Endothelial cell of umbilical vein (primary cell): ENCODE measurements around the gene LCMT1. TPM values are rescaled to one million over a fixed set of nuclear protein-coding genes. Genes with fewer than 3 reads are reported as not detected.
A peak's percentile ranks its signal among the peaks of the same experiment; 100 is the strongest.

ENCODE experiments used
- BruUV-seq: library from RNA; stranded (reverse); fragments of 400-500 nt; replicated peaks from 2 replicates; lab custom pipeline; 2021; lab: Mats Ljungman, UMichigan
- CTCF ChIA-PET: fragments of 300-600, 350-600 bp; sonication (Branson Sonifier 250); formaldehyde crosslinking; loops from one replicate; lab custom pipeline; 2021; ENCODE audit warnings: antibody characterized with exemption, inconsistent platforms; lab: Charles Lee
- POLR2A ChIA-PET: fragments of 300-600, 350-600 bp; sonication (Branson Sonifier 250); formaldehyde crosslinking; loops from one replicate; lab custom pipeline; 2021; ENCODE audit warnings: antibody characterized with exemption, inconsistent platforms; lab: Charles Lee
- DNase-seq: peaks from one replicate; pipeline ENCODE4 v3.0.0-alpha.2; 2011; ENCODE audit warnings: low read depth, low spot score
- FAIRE-seq: peaks from 2 replicates; lab custom pipeline; 2011; peaks lifted over from hg19 to GRCh38; lab: Jason Lieb, UNC
- H2AFZ ChIP-seq: 2 replicates; pipeline ENCODE4 v1.6.0; 2012; ENCODE audit warnings: low read depth, low read length, control low read depth, inconsistent platforms
- H3K27ac ChIP-seq: 2 replicates; pipeline ENCODE4 v1.5.1; 2011; ENCODE audit warnings: low read depth, mild to moderate bottlenecking, control low read depth, low read length, moderate library complexity; ENCODE audit not compliant: insufficient read depth
- H3K27me3 ChIP-seq, 2 experiments: 2 replicates each; pipeline versions ENCODE4 v1.6.0 to v1.6.1; 2011; ENCODE audit warnings: low read length in 2 of 2, mixed read lengths in 1 of 2; ENCODE audit not compliant: control insufficient read depth in 2 of 2, insufficient read depth in 2 of 2
- H3K36me3 ChIP-seq, 2 experiments: 2 replicates in 1 of 2; 3 replicates in 1 of 2; pipeline ENCODE4 v1.5.1; 2011; ENCODE audit warnings: low read length in 2 of 2, mild to moderate bottlenecking in 1 of 2, moderate library complexity in 1 of 2; ENCODE audit not compliant: control insufficient read depth in 2 of 2, insufficient read depth in 2 of 2; ENCODE audit errors: extremely low read depth in 1 of 2
- H3K4me1 ChIP-seq: 3 replicates; pipeline ENCODE4 v1.5.1; 2011; ENCODE audit warnings: mild to moderate bottlenecking, low read length; ENCODE audit not compliant: control insufficient read depth, insufficient read depth; ENCODE audit errors: extremely low read depth
- H3K4me2 ChIP-seq: 2 replicates; pipeline ENCODE4 v1.6.1; 2011; ENCODE audit warnings: low read length, control low read depth, mixed read lengths; ENCODE audit not compliant: insufficient read depth
- H3K4me3 ChIP-seq, 3 experiments: fragments of 200-600 bp in 1 of 3; sonication (generic), shearing (Covaris generic) in 1 of 3; replicated peaks in 1 of 3; 2 replicates each; pipeline ENCODE4 v1.5.1; 2011 to 2016; ENCODE audit warnings: control low read depth in 3 of 3, low read length in 3 of 3, mild to moderate bottlenecking in 2 of 3, inconsistent platforms in 1 of 3, low read depth in 1 of 3, moderate library complexity in 1 of 3; ENCODE audit not compliant: insufficient read depth in 1 of 3
- H3K79me2 ChIP-seq: 2 replicates; pipeline ENCODE4 v1.6.0; 2012; ENCODE audit warnings: low read length, inconsistent platforms; ENCODE audit not compliant: control insufficient read depth, insufficient read depth
- H3K9ac ChIP-seq: replicated peaks from 2 replicates; pipeline ENCODE3; 2011; ENCODE audit warnings: low read length, control low read depth; ENCODE audit not compliant: insufficient read depth; ENCODE audit errors: extremely low read depth
- H3K9me1 ChIP-seq: replicated peaks from 3 replicates; pipeline ENCODE4 v1.6.0; 2011; ENCODE audit warnings: mild to moderate bottlenecking, low read length; ENCODE audit not compliant: control insufficient read depth, insufficient read depth; ENCODE audit errors: extremely low read depth
- H3K9me3 ChIP-seq: replicated peaks from 2 replicates; pipeline ENCODE4 v1.5.1; 2012; ENCODE audit warnings: low read length, inconsistent platforms; ENCODE audit not compliant: control insufficient read depth, insufficient read depth
- H4K20me1 ChIP-seq: replicated peaks from 2 replicates; pipeline ENCODE3; 2011; ENCODE audit warnings: mild to moderate bottlenecking, low read length; ENCODE audit not compliant: control insufficient read depth, insufficient read depth; ENCODE audit errors: extremely low read depth
- EZH2 ChIP-seq: IDR thresholded peaks from 2 replicates; pipeline ENCODE4 v1.6.1; 2012; ENCODE audit warnings: borderline replicate concordance, low read depth, mild to moderate bottlenecking, moderate library complexity, low read length, inconsistent platforms; ENCODE audit not compliant: severe bottlenecking
- FOS ChIP-seq: IDR thresholded peaks from 2 replicates; pipeline ENCODE4 v1.6.1; 2011; ENCODE audit warnings: mild to moderate bottlenecking, low read length, moderate library complexity, borderline replicate concordance; ENCODE audit not compliant: insufficient read depth
- GATA2 ChIP-seq: IDR thresholded peaks from 2 replicates; pipeline ENCODE4 v1.7.0; 2011; ENCODE audit warnings: low read depth, mild to moderate bottlenecking, moderate library complexity, mixed read lengths, low read length; ENCODE audit not compliant: insufficient read length, insufficient read depth
- JUN ChIP-seq: IDR thresholded peaks from 2 replicates; pipeline ENCODE4 v1.6.1; 2011; ENCODE audit warnings: borderline replicate concordance, low read depth; ENCODE audit not compliant: insufficient read length, insufficient read depth
- POLR2AphosphoS5 ChIP-seq: IDR thresholded peaks from 2 replicates; pipeline ENCODE4 v1.6.1; 2012; ENCODE audit warnings: low read depth, mild to moderate bottlenecking, control low read depth, low read length, moderate library complexity; ENCODE audit not compliant: insufficient read depth
- dilution Hi-C: fragments of 300-500 bp; cut with MboI; formaldehyde crosslinking; loops from one replicate; pipeline ENCODE4 v1.15.0; 2019; ENCODE audit warnings: low sequenced_read_pairs; ENCODE audit not compliant: extremely low pct_ligation_motif_present
- intact Hi-C: fragments of 100-400 bp; cut with micrococcal nuclease; formaldehyde crosslinking; loops from one replicate; pipeline ENCODE4 v1.10.0; 2022
- polyA plus RNA-seq, 4 experiments: library from polyadenylated mRNA; depleted of rRNA in 3 of 4; stranded (reverse) in 3 of 4; unstranded in 1 of 4; fragments of >200 nt; gene quantifications; 2 replicates each; pipeline versions ENCODE4 v1.2.1 to v1.2.3, GENCODE V29; 2011 to 2012; ENCODE audit warnings: missing spikeins in 1 of 4
- total RNA-seq: library from RNA; stranded (reverse); gene quantifications from 2 replicates; pipeline ENCODE4 v1.2.3, GENCODE V29; 2021
- TF ChIP-seq, protein P1 (sequence below), 2 donors: IDR thresholded peaks; 1 replicate in 1 of 2; 2 replicates in 1 of 2; pipeline ENCODE4 v1.5.1; 2011; ENCODE audit warnings: low read length in 2 of 2, mild to moderate bottlenecking in 2 of 2, moderate library complexity in 2 of 2, control low read depth in 1 of 2, inconsistent platforms in 1 of 2, low read depth in 1 of 2; ENCODE audit not compliant: insufficient read depth in 1 of 2; ENCODE audit errors: extremely low read depth in 1 of 2
- TF ChIP-seq, protein P2 (sequence below): IDR thresholded peaks from 2 replicates; pipeline ENCODE4 v1.6.1; 2011; ENCODE audit not compliant: insufficient read depth, insufficient read length

LCMT1 gene
- total and polyA plus RNA-seq, 2 donors (not counting 3 experiments of a cell fraction or from before 2014, with no cell fraction given) = 23.5 to 36.2 TPM

DNA sequence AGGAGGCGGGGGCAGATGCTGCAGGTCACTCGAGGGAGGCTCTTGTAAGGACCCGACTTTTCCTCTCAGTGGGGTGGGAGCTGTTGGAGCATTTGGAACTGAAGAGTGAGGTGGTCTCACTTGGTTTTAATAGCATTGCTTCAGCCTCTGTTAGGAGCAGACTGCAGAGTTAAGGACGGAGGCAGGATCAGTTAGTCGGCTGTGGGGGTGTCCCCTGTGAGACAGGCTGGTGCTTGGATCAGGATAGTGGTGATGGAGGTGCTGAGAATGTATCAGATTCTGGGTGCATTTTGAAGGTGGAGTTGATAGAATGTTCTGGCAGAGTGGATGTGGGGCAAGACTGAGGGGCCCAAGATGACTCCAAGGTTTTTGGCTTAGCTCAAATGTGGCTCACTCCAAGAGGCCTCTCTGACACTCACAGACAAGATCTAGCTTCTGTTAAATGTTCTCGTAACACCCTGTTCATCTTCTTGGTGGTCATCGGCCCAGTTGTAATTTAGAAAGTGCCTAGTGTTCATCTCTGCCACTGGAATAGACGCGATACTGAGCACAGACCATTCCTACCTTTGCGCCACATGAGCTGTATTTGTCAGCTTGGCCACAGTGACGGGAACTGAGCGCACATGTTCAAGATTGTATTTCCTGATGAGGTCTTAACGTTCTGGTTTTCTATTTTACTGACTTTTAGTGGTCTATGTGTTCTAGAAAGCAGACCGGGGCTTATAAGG is 7.5 kb downstream of the LCMT1 start:
- CTCF ChIA-PET = no interaction called here

DNA sequence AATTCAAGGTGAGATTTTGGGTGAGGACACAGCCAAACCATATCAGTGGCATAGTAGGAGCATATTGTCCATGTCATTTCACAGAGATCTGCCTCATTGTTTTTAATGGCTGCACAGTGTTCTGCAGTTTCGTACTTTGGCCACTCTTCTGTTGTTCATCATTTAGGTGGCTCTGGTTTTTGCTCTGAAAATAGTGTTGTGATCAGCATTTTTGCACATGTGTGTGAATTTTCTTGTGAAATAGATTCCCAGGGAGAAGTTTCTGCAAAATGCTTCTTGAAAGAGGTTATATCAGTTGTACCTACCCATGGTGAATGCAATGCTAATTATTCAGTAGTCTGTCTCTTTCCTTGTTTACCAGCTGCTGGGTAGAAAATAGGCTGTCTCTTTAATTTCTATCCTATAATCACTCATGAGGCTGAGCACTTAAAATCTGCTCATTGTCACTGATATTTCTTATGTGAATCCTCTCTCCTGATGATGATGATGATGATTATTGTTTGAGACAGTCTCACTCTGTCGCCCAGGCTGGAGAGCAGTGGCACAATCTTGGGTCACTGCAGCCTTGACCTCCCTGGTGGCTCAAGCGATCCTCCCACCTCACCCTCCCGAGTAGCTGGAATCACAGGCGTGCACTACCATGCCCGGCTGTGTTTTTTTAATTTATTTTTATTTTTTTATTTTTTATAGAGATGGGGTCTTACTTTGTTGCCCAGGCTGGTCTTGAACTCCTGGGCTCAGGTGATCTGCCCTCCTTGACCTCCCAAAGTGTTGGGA is 10.5 kb downstream of the LCMT1 start:
- Histone ChIP-seq H3K27ac (no peak overlapping the region), H3K9me3 (no peaks in the 10 kb centered on the region), H3K9me1 (no peaks in the 10 kb centered on the region), H3K4me2 (no peak overlapping the region), H3K27me3 (no peaks in the 10 kb centered on the region), H3K36me3 (peaks cover 1 to 3% of the 10 kb centered on the region in 2 experiments), H4K20me1 (no peaks in the 10 kb centered on the region), H3K4me3 (no peak overlapping the region), H2AFZ (no peak overlapping the region), H3K9ac (no peak overlapping the region), H3K4me1 (no peaks in the 10 kb centered on the region), H3K79me2 (peaks cover 9% of the 10 kb centered on the region)
- no peak for TF ChIP-seq FOS
- TF ChIP-seq, protein P1, sequence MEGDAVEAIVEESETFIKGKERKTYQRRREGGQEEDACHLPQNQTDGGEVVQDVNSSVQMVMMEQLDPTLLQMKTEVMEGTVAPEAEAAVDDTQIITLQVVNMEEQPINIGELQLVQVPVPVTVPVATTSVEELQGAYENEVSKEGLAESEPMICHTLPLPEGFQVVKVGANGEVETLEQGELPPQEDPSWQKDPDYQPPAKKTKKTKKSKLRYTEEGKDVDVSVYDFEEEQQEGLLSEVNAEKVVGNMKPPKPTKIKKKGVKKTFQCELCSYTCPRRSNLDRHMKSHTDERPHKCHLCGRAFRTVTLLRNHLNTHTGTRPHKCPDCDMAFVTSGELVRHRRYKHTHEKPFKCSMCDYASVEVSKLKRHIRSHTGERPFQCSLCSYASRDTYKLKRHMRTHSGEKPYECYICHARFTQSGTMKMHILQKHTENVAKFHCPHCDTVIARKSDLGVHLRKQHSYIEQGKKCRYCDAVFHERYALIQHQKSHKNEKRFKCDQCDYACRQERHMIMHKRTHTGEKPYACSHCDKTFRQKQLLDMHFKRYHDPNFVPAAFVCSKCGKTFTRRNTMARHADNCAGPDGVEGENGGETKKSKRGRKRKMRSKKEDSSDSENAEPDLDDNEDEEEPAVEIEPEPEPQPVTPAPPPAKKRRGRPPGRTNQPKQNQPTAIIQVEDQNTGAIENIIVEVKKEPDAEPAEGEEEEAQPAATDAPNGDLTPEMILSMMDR (IDR thresholded peaks at IDR 0.05; ENCODE audit: extremely low read depth in 1 of 2, insufficient read depth in 1 of 2, low read depth in 1 of 2, low read length in 2 of 2) = no peak
- TF ChIP-seq, protein P2, sequence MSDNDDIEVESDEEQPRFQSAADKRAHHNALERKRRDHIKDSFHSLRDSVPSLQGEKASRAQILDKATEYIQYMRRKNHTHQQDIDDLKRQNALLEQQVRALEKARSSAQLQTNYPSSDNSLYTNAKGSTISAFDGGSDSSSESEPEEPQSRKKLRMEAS = no peak
- no peak for TF ChIP-seq GATA2
- no peak for TF ChIP-seq POLR2AphosphoS5
- no peak for TF ChIP-seq EZH2
- no peak for TF ChIP-seq JUN
- CTCF ChIA-PET = no interaction called here
- FAIRE-seq (peak; percentile 37), DNase-seq (no peak)
- intact Hi-C loops (no loop called here), dilution Hi-C loops (no loop called here)
- BruUV-seq = no TSS peak
- POLR2A ChIA-PET = no interaction called here

More for the DNA sequence above, 7.5 kb downstream of the LCMT1 start:
- no TSS peak for BruUV-seq
- no peaks in the 10 kb centered on the region for H4K20me1 ChIP-seq
- no peaks in the 10 kb centered on the region for H3K9me3 ChIP-seq
- dilution Hi-C loops = no loop called here
- FAIRE-seq = no peak
- no peak overlapping the region for H2AFZ ChIP-seq
- intact Hi-C loops = no loop called here
- TF ChIP-seq GATA2 = no peak
- no peak for TF ChIP-seq POLR2AphosphoS5
- TF ChIP-seq, protein P2 = no peak
- H3K4me3 ChIP-seq = no peak overlapping the region
- H3K27ac ChIP-seq = no peak overlapping the region
- H3K4me2 ChIP-seq = no peak overlapping the region
- H3K4me1 ChIP-seq = no peaks in the 10 kb centered on the region
- POLR2A ChIA-PET = no interaction called here
- H3K36me3 ChIP-seq = peaks cover 2 to 3% of the 10 kb centered on the region in 2 experiments
- H3K9ac ChIP-seq = no peak overlapping the region
- no peaks in the 10 kb centered on the region for H3K9me1 ChIP-seq
- no peak for DNase-seq
- peaks cover 17% of the 10 kb centered on the region for H3K79me2 ChIP-seq
- H3K27me3 ChIP-seq = no peaks in the 10 kb centered on the region
